ENCODE measurements around the gene CFAP210. TPM values are rescaled to one million over a fixed set of nuclear protein-coding genes. Genes with fewer than 3 reads are reported as not detected.

CFAP210 gene
- not detected for total RNA-seq
- long read RNA-seq, partial matches to known transcripts: 0 of 1 reads
- long read RNA-seq, other reads (novel, unspliced or antisense): 1 of 1 reads

DNA sequence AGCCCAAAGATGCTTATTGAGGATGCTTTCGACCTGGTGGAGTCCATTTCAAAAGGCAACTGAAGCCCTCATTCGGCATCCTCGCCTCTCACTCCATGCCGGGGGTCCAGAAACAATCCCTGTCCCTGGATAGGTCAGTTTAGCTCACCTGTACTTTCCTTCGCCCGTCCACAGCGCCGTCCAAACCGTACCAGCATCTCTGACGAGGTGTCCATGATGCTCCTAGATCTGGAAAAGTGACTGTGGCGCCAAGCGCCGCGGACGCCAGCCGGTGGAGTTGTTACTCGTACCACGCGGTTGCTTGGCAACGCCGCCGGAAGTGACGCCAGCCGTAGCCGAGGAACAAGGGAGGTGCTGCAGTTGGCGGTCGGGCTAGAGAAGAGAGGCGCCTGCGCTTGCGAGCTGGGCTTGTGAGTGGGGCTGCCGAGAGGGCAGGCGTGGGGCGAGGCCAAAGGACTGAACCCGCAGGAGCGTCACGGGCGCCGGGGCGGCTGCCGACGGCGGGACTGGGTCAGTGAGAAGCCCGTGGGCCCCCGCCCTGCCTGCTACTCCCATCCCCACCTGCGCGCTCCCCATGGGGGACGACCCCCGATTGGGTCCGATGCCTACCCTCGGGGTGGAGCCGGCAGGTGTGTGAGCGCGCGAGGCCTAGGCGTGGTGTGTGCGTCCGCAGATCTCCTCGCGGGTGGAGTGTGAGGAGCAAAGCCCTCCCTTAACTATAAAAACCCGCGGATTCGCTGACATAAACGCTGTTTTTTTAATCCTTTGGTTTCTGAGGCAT, at the start of gene CFAP210, which contains the start of gene PHOSPHO2:
Gene CFAP210 (minus strand): TSS at position 293 of the 781 bp plus-strand sequence. CDS start 78 bp downstream, at position 215.
Gene PHOSPHO2 (plus strand): TSS at position 357 of the 781 bp plus-strand sequence. CDS start 6,503 bp downstream, outside the sequence.
- peak; percentile 100 for DNase-seq (ENCODE audit: low spot score)

- no peak for DNase-seq (ENCODE audit: low spot score)
Observed at GRCh38 chr2:169743549-169743948, 49.3 kb upstream of the CFAP210 start.

DNA sequence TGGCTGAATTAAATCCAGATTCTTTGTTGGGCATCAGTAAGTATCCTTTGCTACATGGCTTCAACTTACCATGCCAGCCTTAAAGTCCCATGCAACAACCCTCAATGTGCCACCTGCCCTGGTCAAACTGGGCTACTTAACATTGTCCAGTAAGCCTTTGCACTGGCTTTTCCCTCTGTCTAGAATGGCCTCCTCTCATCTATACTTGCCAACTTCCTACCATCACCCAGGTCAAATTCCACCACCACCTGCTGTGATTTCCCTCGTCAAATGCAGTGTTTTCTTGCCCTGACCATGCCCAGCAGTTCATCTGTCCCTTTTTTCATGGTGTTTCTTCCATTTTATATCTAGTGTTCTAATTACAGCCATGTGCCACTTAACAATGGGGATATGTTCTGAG, 45.1 kb upstream of the CFAP210 start:
- DNase-seq (ENCODE audit: low spot score): no peak

DNA sequence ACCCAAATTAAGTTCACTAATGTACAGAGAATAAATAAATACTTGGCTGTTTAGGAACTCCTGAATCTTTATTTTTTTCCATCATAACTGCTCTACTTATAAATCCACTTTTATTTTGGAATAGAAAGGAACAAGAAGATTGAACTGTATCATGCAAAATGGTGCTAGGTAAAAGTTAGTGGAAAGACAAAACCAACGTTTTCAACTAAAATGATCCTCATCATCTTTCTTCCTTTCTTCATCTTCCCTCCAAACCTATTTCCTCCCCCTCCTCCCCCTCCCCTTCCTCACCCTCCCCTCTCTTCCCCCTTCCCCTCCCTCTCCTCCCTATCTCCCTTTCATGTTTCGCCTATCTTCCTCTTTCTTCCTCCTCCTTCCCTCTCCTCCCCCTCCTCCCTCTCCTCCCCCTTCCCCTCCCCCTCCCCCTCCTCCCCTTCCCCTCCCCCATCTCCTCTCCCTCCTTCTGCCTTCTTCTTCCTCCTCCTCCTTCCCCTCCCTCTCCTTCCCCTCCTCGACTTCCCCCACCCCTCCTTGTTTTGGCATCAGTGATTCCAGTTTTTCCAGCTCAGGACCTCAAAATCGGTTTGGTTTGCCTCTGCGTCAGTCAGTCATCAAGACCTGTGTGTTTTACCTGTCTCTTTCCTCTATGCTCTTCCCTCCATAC, 44.5 kb upstream of the CFAP210 start:
- DNase-seq (ENCODE audit: low spot score): no peak

- no peak for DNase-seq (ENCODE audit: low spot score)
Observed at GRCh38 chr2:169736902-169737301, 42.7 kb upstream of the CFAP210 start.

GRCh38 chr2:169735623-169736022, 41.4 kb upstream of the CFAP210 start:
- no peak for DNase-seq (ENCODE audit: low spot score)

GRCh38 chr2:169734169-169734847, 40.1 kb upstream of the CFAP210 start:
- no peak for DNase-seq (ENCODE audit: low spot score)

DNA sequence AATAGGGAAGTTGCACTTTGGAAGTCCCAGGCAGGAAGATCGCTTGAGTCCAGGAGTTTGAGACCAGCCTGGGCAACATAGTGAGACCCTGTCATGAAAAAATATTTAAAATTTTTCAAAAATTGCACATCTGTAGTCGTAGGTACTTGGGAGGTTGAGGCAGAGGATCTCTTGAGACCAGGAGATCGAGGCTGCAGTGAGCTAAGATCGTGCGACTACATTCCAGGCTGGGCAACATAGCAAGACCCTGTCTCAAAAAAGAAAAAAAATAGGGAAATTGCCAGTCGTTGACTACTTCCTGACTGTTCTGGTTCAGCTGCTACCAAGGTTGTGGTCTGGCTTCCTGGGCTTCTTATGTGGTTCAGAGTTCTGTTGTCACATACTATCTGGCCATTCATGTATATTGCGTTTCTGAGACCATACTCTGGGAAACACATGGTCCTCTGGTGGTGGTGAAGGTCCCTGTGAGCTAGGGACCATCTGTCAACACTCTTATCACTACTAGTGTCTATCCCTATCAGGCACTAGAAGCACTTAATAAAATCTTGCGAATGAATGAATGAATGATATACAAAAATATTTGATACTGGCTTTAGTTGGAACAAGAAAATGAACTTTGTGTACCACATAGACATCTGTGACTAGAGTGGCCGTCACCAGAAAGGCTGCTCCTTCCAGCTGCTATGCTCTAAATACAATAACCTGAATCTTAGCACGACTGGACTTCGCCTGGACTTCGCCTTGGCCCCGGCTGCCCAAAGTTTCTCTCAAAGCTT, 38.6 kb upstream of the CFAP210 start:
- DNase-seq (ENCODE audit: low spot score): no peak

DNA sequence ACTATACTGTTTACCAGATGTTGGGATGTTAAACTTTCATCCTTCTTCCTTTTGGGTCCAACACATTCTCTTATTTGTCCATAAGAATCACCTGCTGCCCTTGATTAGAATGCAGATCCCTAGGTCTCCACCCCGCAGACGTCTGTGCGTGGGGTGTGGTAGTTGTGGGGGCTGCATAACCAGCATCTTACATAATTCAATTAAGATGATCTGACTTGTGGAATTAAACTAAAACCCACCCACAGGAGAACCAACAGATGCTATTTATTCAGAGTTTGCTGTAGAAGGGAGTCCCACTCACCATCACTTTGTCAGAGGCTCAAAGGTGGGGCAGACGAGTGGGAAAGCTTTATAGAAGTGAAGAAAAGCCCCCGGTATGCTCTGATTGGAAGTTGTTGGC, 37.9 kb upstream of the CFAP210 start:
- no peak for DNase-seq (ENCODE audit: low spot score)

DNA sequence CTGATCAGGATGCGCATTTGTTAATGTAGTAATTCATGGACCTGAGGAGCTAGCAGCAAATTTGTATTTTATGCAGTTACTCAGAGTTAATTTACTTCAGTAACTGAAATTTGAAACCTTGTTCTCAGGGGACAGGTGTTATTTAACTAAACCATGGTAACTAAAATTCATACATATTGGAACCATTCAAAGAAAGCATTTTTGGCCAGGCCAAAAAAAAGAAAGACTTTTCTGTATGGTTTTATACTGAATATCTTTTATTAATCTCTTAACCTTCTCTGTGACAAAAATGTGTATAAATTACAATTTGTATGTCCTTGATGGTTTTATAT, 35.0 kb upstream of the CFAP210 start:
- no peak for DNase-seq (ENCODE audit: low spot score)

DNA sequence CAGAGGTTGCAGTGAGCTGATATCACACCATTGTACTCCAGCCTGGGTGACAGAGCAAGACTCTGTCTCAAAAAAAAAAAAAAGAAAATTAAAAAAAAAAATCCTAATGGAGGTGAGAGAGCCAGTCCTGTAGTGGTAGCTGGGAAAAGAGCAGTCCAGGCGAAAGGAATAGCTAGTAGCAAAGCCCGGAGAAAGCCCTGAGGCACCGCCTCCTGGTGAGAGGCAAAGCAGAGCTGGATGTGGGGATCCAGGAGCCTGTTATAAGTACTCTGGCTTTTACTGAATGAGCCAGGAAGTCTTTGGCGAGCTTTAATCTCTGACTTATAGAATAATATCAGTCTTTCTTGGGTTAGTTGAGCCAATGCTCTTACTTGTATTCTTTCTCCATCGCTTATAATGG, 32.9 kb upstream of the CFAP210 start:
- no peak for DNase-seq (ENCODE audit: low spot score)

GRCh38 chr2:169721016-169721415, 26.8 kb upstream of the CFAP210 start:
- DNase-seq (ENCODE audit: low spot score): no peak

- no peak for DNase-seq (ENCODE audit: low spot score)
Observed at GRCh38 chr2:169718930-169719504, 24.8 kb upstream of the CFAP210 start.

- no peak for DNase-seq (ENCODE audit: low spot score)
Observed at GRCh38 chr2:169717691-169718063, 23.5 kb upstream of the CFAP210 start.

GRCh38 chr2:169716938-169717690, 22.9 kb upstream of the CFAP210 start:
- DNase-seq (ENCODE audit: low spot score): no peak

DNA sequence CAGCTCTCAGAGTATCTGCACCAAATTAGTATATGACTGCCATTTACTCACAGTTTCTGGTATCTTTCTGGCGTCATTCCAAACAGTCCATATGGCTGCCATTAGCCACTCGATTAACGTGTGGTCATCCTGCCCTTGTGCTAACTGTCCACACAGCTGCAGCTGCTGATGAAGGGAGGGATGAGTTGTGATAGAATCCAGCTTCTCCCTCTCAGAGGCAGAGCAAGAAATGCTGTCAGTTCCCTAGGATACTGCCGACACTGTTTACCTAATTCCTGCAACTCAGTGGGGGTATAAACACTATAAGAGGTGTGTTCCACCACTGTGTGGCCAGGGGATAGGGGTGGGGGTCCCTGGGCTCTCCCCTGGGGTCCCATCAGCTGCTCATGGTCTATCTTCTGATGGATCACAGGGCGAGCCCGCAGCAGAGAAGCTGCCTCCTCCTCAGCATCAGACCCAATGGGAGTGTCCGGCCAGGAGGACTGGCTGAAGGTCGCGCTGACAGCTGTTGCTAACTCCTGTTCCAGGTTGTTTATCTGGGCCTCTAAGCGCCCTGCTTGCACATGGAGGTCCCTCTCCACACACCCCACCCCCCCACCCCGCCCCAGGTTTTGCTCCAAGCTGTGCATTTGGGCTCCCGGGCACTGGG, 22.2 kb upstream of the CFAP210 start:
- no peak for DNase-seq (ENCODE audit: low spot score)

DNA sequence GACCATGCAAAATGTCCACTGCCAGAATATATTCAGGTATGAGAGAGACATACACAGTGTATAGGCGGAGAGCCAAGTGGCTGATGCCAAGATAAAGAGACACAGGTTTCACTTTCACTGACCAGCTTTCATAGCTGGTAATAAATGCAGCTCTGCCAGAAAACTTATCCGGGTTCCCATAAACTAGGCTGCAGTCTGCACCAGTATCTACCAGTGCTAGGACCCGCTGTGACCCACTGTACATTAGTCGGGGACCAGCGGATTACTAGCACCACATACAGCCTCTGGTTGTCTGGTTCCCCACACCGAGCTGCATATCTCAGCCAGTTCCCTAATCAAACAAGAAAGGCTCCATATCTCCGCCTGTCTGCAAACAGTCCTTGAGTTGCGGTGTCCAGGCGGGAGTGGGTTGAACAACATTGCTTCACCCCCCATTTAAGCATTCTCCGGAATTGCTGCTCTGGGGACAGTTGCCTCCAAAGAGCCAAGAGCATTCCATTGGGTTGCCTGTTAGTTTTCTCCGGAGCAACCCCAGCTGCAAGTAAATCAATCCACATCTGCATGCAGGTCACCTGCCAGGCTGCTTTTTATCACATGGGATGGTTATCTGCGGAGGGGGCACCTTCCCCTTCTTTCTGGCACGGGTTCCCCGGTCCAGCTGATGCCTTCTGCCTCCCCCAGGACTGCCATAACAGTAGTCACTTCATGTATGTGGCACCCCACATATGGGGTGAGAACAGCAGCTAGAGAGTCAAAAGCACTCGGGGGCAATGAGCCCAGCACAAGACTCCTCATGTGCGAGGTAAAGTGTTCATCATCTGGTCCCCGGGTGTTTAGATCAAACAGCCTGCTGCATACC, 21.4 kb upstream of the CFAP210 start:
- no peak for DNase-seq (ENCODE audit: low spot score)

DNA sequence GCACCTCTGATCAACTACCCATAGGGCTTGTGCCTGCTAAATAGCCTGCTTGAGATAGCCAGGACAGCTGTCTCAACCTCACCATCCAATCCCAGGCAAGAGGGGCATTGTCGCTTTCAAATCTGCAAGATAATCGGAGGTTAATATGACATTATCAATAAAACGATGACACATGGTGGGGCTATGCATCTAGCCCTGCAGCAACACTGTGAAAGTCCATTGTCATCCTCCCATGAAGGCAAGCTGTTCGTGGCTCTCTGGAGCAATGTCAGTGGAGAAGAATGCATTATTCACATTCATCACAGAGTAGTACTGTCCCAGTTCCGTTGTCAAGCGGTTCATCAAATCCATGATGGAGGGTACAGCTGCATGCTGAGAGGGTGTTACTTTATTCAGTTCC, 20.5 kb upstream of the CFAP210 start:
- no peak for DNase-seq (ENCODE audit: low spot score)

DNA sequence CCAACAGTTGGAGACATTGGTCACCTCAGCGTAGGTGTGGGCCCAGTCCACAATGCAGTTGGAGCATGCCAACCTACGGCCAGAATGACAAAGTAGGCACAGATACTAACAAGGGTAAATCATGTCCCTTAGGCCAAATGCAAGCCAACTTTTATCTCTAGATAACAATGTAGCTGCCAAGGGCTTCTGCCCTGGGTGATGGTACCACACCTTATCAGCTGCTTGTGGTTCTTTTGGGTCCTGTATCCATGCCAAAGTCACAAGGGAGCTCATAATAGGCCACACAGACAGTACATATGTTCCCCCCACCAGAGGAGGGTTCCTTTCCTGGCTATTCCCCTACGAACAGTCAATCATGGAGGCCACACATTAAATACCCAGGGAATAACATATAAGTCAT, 19.1 kb upstream of the CFAP210 start:
- no peak for DNase-seq (ENCODE audit: low spot score)
